Large intestine (tissue), 3 donors: ENCODE measurements around the gene GRIN2A. TPM values are rescaled to one million over a fixed set of nuclear protein-coding genes. Genes with fewer than 3 reads are reported as not detected.

Source experiments
- DNase-seq, 2 donors: peaks; one replicate each; pipeline versions ENCODE4 v3.0.0 to v3.0.0-alpha.2; 2013
- H3K27ac ChIP-seq: one replicate; pipeline ENCODE4 v1.5.1; 2013; ENCODE audit warnings: low read length
- H3K27me3 ChIP-seq: 2 replicates; pipeline ENCODE4 v1.6.1; 2013; ENCODE audit warnings: low read length; ENCODE audit not compliant: control insufficient read depth, insufficient read depth
- H3K36me3 ChIP-seq: 2 replicates; pipeline ENCODE4 v1.6.1; 2013; ENCODE audit warnings: low read length; ENCODE audit not compliant: control insufficient read depth, insufficient read depth
- H3K4me1 ChIP-seq: one replicate; pipeline ENCODE4 v1.6.1; 2013; ENCODE audit warnings: low read length; ENCODE audit not compliant: control insufficient read depth, insufficient read depth
- H3K4me3 ChIP-seq: one replicate; pipeline ENCODE4 v1.5.1; 2013; ENCODE audit warnings: low read length
- H3K9me3 ChIP-seq: one replicate; pipeline ENCODE4 v1.6.1; 2013; ENCODE audit warnings: mild to moderate bottlenecking, low read depth, low read length, moderate library complexity; ENCODE audit not compliant: control insufficient read depth
- WGBS: methylation state at CpG from one replicate; pipeline ENCODE4 v1.1.5; 2013; ENCODE audit warnings: low lambda C conversion rate; ENCODE audit not compliant: insufficient coverage; 5-methylcytosine and 5-hydroxymethylcytosine counted together
- polyA plus RNA-seq: library from polyadenylated mRNA; unstranded; fragments of 120-200 nt; gene quantifications from one replicate; pipeline ENCODE4 v1.2.1, GENCODE V29; 2013

GRIN2A gene
- polyA plus RNA-seq, 1 donor = 0.10 TPM

DNA sequence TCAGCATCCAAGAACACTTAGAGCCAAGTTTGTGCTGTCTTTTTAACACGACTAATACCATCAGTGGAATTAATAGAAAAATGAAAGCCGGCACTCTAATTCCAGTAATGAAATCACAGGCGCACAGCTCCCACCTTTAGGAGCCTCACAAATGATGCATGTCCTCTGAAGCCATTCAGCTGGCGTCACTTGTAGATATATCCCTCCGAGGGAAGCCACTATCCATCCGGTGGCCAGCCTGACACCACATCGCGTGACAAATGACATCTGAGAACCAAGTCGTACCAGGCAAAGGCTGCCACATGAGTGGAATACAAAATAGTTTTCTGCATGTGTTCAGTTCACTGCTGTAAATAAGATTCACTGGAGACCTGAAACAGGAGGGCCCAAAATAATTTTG, 205.6 kb downstream of the GRIN2A start:
- WGBS = no CpG with 5 or more reads among the region's 9 CpGs
- no peak overlapping the region for H3K4me3 ChIP-seq

DNA sequence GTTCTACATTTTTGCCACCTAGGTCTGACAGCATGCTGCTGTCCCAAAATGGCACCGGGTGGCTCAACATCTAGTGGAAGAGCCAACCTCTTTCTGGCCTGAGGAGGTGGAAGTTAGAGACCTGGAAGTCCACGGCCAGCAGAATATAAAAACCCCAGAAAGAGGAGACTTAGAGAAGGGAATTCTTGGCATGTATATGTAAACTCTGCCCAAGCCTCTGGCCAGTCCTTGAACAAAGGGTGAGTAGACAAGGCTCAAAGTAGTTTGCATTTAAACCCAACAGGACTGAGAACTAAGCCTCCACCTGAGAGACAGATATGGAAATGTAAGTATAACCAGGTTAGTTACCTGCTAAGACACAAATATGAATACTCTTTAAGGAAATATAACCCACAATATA, 210.3 kb downstream of the GRIN2A start:
- Histone ChIP-seq H3K27ac (no peak overlapping the region), H3K27me3 (no peaks in the 10 kb centered on the region), H3K36me3 (no peaks in the 10 kb centered on the region), H3K4me1 (no peaks in the 10 kb centered on the region), H3K4me3 (no peak overlapping the region), H3K9me3 (no peaks in the 10 kb centered on the region)
- no CpG with 5 or more reads among the region's 2 CpGs for WGBS
- DNase-seq = no peak

More for the DNA sequence above, 205.6 kb downstream of the GRIN2A start:
- DNase-seq = no peak
- no peaks in the 10 kb centered on the region for H3K4me1 ChIP-seq
- H3K27ac ChIP-seq = no peak overlapping the region
- H3K36me3 ChIP-seq = no peaks in the 10 kb centered on the region
- H3K9me3 ChIP-seq = no peaks in the 10 kb centered on the region
- H3K27me3 ChIP-seq = no peaks in the 10 kb centered on the region

DNA sequence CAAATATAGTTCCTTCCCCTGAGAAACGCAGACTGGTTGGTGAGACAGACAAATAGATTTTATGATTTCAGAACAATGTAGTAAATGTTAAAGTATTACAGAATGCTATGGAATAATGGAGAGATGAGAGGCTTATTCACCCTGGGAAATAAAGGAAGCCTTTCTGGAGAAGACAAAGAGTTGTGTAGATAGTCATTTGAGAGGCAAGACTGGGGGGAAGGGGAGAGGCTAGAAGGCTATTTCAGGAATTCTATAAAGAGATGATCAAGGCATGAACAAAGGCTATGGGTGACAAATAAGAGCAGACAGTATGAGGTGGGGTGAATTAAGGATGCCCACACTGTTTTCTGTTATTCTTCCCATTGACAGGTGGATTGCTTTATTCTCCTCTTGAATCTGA, 211.4 kb downstream of the GRIN2A start:
- Histone ChIP-seq H3K4me3 (no peak overlapping the region), H3K27ac (no peak overlapping the region), H3K4me1 (no peaks in the 10 kb centered on the region), H3K27me3 (no peaks in the 10 kb centered on the region), H3K9me3 (no peaks in the 10 kb centered on the region), H3K36me3 (no peaks in the 10 kb centered on the region)
- 100% methylated on average over 1 of the region's 1 CpG for WGBS
- no peak for DNase-seq

DNA sequence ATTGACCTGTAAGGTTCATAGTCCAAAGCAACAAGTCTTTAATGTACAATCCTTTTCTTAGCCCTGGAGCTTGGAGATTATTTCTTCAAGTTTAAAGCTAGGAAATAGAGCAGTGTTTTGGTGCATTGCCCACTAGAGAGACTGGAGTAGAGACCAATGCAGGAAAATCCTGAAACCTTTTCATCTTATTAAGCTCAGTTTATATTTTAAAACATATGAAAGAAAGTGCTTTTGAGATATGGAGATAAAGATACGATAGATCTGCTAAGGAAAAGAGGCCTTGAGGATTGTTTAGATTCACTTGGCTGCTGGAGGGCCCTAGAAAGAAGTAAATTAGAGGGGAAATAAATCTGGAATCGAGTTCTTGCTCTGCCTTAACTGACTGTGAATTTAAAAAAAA, 212.0 kb downstream of the GRIN2A start:
- WGBS = 56% methylated on average over 2 of the region's 2 CpGs
- H3K4me1 ChIP-seq = no peaks in the 10 kb centered on the region
- H3K9me3 ChIP-seq = no peaks in the 10 kb centered on the region
- no peak overlapping the region for H3K27ac ChIP-seq
- H3K36me3 ChIP-seq = no peaks in the 10 kb centered on the region
- H3K27me3 ChIP-seq = no peaks in the 10 kb centered on the region
- no peak for DNase-seq
- H3K4me3 ChIP-seq = no peak overlapping the region

DNA sequence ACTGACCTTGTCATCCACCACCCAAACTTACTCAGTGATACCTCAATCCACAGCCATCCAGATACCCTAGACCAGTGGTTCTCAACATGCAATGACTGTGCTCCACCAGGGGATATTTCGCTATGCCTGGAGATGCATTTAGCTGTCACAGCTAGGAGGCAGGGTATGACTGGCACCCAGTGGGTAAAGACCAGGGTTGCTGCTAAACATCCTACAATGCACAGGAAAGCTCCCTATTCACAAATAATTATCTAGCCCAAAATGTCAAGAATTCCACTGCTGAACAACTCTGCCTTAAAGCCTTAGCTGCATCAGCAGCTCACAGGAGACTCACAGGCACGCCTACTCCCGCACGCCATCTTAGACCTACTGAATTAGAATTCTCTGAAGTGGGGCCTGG, 212.6 kb downstream of the GRIN2A start:
- Histone ChIP-seq H3K27me3 (no peaks in the 10 kb centered on the region), H3K4me1 (no peaks in the 10 kb centered on the region), H3K9me3 (no peaks in the 10 kb centered on the region), H3K27ac (no peak overlapping the region), H3K4me3 (no peak overlapping the region), H3K36me3 (no peaks in the 10 kb centered on the region)
- no CpG with 5 or more reads among the region's 4 CpGs for WGBS
- DNase-seq = no peak

DNA sequence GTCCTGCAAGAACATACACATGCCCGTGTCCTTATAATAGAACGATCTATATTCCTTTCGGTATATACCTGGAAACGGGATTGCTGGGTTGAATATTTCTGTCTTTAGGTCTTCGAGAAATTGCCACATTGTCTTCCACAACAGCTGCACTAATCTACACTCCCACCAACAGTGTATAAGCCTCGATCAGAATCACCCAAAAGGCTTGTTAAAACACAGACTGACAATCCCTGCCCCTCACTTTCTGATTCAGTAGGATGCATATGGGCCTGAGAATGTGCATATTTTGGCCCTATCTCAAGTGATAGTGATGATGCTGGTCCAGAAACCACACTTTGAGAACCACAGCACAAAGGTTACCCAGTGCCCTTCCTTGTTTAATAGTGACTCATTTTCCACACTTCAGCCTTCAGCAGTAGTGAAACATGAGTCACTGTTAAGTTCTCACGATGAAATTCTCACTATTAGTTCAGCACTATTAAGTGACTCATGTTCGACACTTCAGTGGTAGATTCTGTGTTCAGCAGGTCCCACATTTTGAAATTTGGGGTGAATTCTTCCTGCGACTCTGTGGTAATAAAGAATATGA, 215.6 kb downstream of the GRIN2A start:
- Histone ChIP-seq H3K27me3 (no peaks in the 10 kb centered on the region), H3K36me3 (no peaks in the 10 kb centered on the region), H3K9me3 (no peaks in the 10 kb centered on the region), H3K4me3 (no peak overlapping the region), H3K4me1 (no peaks in the 10 kb centered on the region), H3K27ac (no peak overlapping the region)
- no peak for DNase-seq
- 100% methylated on average over 1 of the region's 9 CpGs for WGBS

DNA sequence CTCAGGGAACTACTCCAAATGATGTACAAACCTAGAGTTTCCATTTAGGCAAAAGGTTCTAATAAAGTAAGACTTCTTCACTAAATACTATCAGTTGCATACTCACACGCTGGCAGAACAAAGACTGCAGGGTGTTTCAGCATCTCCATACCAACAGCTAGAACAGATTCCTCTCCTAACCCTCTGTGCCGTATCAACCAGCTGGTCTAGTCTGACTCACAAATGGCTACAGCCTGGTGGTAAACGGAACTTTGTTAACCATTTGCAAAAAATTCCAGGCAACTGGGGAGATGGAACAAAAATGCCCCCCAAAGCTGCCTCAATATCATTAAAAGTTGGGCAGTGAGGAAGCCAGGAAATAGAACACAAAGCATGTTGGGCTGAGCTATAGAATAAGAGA, 217.1 kb downstream of the GRIN2A start:
- H3K27me3 ChIP-seq = no peaks in the 10 kb centered on the region
- no peaks in the 10 kb centered on the region for H3K4me1 ChIP-seq
- H3K36me3 ChIP-seq = no peaks in the 10 kb centered on the region
- no peaks in the 10 kb centered on the region for H3K9me3 ChIP-seq
- H3K27ac ChIP-seq = no peak overlapping the region
- WGBS = no CpG with 5 or more reads among the region's 3 CpGs
- no peak for DNase-seq
- no peak overlapping the region for H3K4me3 ChIP-seq

DNA sequence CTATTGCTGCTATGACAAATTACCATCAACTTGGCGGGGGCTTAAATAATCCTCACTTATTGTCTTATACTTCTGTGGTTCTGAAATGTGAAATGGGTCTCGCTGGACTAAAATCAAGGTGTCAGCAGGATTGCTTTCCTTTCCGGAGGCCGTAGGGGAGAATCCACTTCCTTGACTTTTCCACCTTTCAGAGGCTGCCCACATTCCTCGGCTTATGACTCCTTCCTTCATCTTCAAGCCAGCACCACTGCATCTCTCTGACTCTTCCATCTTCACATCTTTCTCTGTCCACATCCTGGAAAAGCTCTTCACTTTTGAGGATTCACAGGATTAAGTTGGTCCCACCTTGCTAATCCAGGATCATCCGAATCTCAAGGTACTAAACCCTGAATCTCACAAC, 217.8 kb downstream of the GRIN2A start:
- no peaks in the 10 kb centered on the region for H3K27me3 ChIP-seq
- DNase-seq = no peak
- no peaks in the 10 kb centered on the region for H3K36me3 ChIP-seq
- H3K9me3 ChIP-seq = no peaks in the 10 kb centered on the region
- no peak overlapping the region for H3K27ac ChIP-seq
- WGBS = 92% methylated on average over 2 of the region's 6 CpGs
- H3K4me3 ChIP-seq = no peak overlapping the region
- no peaks in the 10 kb centered on the region for H3K4me1 ChIP-seq

DNA sequence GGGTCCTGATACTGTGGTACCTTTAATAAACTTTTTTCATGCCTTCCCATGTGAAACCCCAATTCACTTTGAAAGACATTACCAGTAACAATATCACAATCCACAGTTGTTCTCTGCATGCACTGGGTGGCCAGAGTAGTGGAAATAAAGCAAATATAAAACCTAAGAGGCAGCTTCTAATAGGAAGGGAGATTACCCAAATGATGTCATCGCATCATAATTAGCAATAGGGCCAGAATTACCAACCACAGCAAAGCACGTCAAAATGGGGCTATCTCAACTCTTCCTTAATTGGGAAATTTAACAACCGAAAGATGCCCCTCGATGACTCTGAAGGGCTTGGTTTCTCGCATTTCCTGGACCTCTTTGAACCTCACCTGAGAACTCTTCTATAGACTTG, 224.8 kb downstream of the GRIN2A start:
- H3K4me3 ChIP-seq = no peak overlapping the region
- no peak overlapping the region for H3K27ac ChIP-seq
- no peak for DNase-seq
- H3K36me3 ChIP-seq = no peaks in the 10 kb centered on the region
- H3K27me3 ChIP-seq = no peaks in the 10 kb centered on the region
- H3K9me3 ChIP-seq = no peaks in the 10 kb centered on the region
- H3K4me1 ChIP-seq = no peaks in the 10 kb centered on the region
- no CpG with 5 or more reads among the region's 5 CpGs for WGBS

DNA sequence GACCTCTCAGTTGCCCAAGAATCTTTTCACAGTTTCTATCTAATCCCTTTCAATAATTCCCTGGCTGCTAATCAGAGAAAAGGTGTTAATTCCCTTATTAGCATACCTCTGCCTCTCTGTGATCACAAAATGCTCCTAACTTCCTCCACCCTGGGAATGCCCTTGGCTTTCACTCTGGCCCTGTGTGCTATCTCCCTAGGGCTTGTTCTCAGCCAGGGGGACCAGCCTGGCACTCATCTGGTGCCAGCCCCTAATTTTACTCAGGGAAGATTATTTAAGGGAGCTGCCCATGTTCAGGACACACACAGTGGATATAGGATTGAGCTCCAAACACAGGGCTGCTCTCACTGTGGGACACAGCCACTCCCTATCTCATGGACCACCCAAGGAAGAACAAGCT, 225.2 kb downstream of the GRIN2A start:
- Histone ChIP-seq H3K4me3 (no peak overlapping the region), H3K27ac (no peak overlapping the region), H3K9me3 (no peaks in the 10 kb centered on the region), H3K27me3 (no peaks in the 10 kb centered on the region), H3K4me1 (no peaks in the 10 kb centered on the region), H3K36me3 (no peaks in the 10 kb centered on the region)
- no peak for DNase-seq

DNA sequence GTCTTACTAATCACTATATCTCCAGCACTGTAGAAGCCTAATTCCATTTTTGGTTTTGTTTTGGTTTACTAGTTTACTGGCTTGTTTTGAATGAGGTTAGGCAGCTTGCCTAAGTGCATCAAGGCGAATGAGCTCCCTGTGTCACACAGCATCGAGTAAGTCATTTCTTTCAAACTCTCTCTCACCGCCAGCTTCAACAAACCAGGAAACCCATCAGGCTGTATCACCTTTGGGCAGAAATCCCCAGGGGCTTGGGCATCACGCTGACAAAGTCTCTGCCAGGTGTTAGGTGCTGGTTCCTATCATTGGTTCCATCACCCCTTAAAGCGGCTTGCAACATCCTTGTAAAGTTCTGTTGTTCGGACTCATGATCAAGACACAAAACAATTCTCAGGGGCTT, 226.6 kb downstream of the GRIN2A start:
- H3K9me3 ChIP-seq = no peaks in the 10 kb centered on the region
- no peaks in the 10 kb centered on the region for H3K36me3 ChIP-seq
- no peaks in the 10 kb centered on the region for H3K27me3 ChIP-seq
- no peak overlapping the region for H3K27ac ChIP-seq
- DNase-seq = no peak
- 100% methylated on average over 1 of the region's 6 CpGs for WGBS
- H3K4me1 ChIP-seq = no peaks in the 10 kb centered on the region
- H3K4me3 ChIP-seq = no peak overlapping the region
